Testis (tissue), 2 donors: ENCODE data around the gene PGBD2.

Source experiments
- POLR2A ChIP-seq: fragments of 450-650 bp; IDR thresholded peaks from one replicate; pipeline ENCODE4 v1.6.1; 2017; ENCODE audit warnings: antibody characterized with exemption, mild to moderate bottlenecking, moderate library complexity
- TF ChIP-seq, protein P1 (sequence below), 3 experiments: fragments of 450-650 bp in 2 of 3; fragments of 200-600 bp in 1 of 3; sonication (generic) in 1 of 3; IDR thresholded peaks; one replicate each; pipeline ENCODE4 v1.5.1; 2016 to 2019; ENCODE audit warnings: antibody characterized with exemption in 3 of 3, mild to moderate bottlenecking in 2 of 3, moderate library complexity in 1 of 3

DNA sequence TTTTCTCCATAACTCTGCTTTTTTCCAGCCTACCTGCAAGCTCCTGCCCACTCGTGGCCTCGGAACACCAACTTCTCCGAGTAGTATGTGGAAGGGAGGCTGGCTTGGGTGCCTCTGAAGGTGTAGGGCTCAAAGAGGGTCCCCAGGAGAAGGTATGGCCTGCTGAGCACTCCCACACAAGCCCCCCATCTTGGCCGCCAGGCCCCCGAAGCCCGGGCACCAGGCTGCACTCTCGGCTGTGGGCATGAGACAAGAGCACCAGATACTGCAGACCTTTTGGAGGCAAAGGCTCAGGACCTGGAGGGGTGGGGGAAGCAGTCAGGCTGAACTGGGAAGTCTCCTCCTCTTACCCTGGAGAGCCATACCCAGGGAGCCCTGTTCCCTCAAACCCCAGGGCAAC, 48.8 kb upstream of the PGBD2 start:
- TF ChIP-seq, protein P1, sequence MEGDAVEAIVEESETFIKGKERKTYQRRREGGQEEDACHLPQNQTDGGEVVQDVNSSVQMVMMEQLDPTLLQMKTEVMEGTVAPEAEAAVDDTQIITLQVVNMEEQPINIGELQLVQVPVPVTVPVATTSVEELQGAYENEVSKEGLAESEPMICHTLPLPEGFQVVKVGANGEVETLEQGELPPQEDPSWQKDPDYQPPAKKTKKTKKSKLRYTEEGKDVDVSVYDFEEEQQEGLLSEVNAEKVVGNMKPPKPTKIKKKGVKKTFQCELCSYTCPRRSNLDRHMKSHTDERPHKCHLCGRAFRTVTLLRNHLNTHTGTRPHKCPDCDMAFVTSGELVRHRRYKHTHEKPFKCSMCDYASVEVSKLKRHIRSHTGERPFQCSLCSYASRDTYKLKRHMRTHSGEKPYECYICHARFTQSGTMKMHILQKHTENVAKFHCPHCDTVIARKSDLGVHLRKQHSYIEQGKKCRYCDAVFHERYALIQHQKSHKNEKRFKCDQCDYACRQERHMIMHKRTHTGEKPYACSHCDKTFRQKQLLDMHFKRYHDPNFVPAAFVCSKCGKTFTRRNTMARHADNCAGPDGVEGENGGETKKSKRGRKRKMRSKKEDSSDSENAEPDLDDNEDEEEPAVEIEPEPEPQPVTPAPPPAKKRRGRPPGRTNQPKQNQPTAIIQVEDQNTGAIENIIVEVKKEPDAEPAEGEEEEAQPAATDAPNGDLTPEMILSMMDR (IDR thresholded peaks at IDR 0.05): no peak
- TF ChIP-seq POLR2A: no peak
